IMR-90 (cell line): ENCODE results near the gene NPIPA3. TPM values are rescaled to one million over a fixed set of nuclear protein-coding genes. Genes with fewer than 3 reads are reported as not detected.
"Not testable (repeated sequence)": the region's sequence is repeated elsewhere in the genome, so short reads cannot be mapped to it uniquely, and the experiment has no call there.

Experiments
- ATAC-seq: fragments of 200-7000 bp; cut with Tn5 transposase; 2 replicates; pipeline ENCODE4 v1.9.1; 2020; ENCODE audit warnings: low read depth, mild to moderate bottlenecking, moderate library complexity
- Bru-seq: library from RNA; stranded (reverse); fragments of 400-500 nt; gene quantifications from one replicate; lab custom pipeline; 2021; lab: Mats Ljungman, UMichigan
- BruChase-seq, 2 experiments: library from RNA; stranded (reverse); fragments of 400-500 nt; gene quantifications; one replicate each; lab custom pipeline; 2021; lab: Mats Ljungman, UMichigan
- BruUV-seq: library from RNA; stranded (reverse); fragments of 400-500 nt; replicated peaks from 2 replicates; lab custom pipeline; 2021; lab: Mats Ljungman, UMichigan
- CTCF ChIA-PET: fragments of 300-600 bp; formaldehyde crosslinking; extraction: SDS; loops from one replicate; lab custom pipeline; 2021; ENCODE audit warnings: antibody characterized with exemption; lab: Yijun Ruan, JAX
- POLR2A ChIA-PET: fragments of 300-600 bp; sonication (Branson Sonifier 250); formaldehyde crosslinking; loops from one replicate; lab custom pipeline; 2022; ENCODE audit warnings: antibody characterized with exemption; ENCODE audit not compliant: unreplicated experiment; lab: Charles Lee
- DNase-seq: peaks from one replicate; pipeline ENCODE4 v3.0.0; 2013
- H2AFZ ChIP-seq: replicated peaks from 2 replicates; pipeline ENCODE3; 2013; ENCODE audit warnings: low read length, mild to moderate bottlenecking; ENCODE audit not compliant: poor library complexity
- H2AK5ac ChIP-seq: 2 replicates; pipeline ENCODE4 v1.6.1; 2013; ENCODE audit warnings: low read depth, low read length, inconsistent platforms
- H2AK9ac ChIP-seq: replicated peaks from 2 replicates; pipeline ENCODE3; 2013; ENCODE audit warnings: mild to moderate bottlenecking, low read depth, low read length, moderate library complexity; ENCODE audit not compliant: poor library complexity
- H2BK120ac ChIP-seq: 2 replicates; pipeline ENCODE4 v1.6.1; 2013; ENCODE audit warnings: low read depth, low read length, inconsistent platforms
- H2BK15ac ChIP-seq: 3 replicates; pipeline ENCODE4 v1.6.1; 2013; ENCODE audit warnings: low read depth, low read length, inconsistent platforms
- H2BK20ac ChIP-seq: 2 replicates; pipeline ENCODE4 v1.6.1; 2013; ENCODE audit warnings: low read depth, mild to moderate bottlenecking, inconsistent platforms, low read length, moderate library complexity
- H2BK5ac ChIP-seq: 2 replicates; pipeline ENCODE4 v1.6.1; 2013; ENCODE audit warnings: mild to moderate bottlenecking, low read depth, low read length, inconsistent platforms; ENCODE audit not compliant: poor library complexity, severe bottlenecking
- H3K14ac ChIP-seq: replicated peaks from 2 replicates; pipeline ENCODE4 v1.6.1; 2013; ENCODE audit warnings: low read depth, low read length, inconsistent platforms
- H3K18ac ChIP-seq: 2 replicates; pipeline ENCODE4 v1.6.1; 2013; ENCODE audit warnings: low read depth, low read length, control low read depth
- H3K23ac ChIP-seq: 2 replicates; pipeline ENCODE4 v1.6.1; 2013; ENCODE audit warnings: low read depth, low read length, inconsistent platforms
- H3K27ac ChIP-seq: 2 replicates; pipeline ENCODE4 v1.5.1; 2013; ENCODE audit warnings: mild to moderate bottlenecking, control low read depth, low read length; ENCODE audit not compliant: insufficient read depth
- H3K27me3 ChIP-seq: 2 replicates; pipeline ENCODE4 v1.6.1; 2013; ENCODE audit warnings: low read length; ENCODE audit not compliant: control insufficient read depth, insufficient read depth
- H3K36me3 ChIP-seq: 2 replicates; pipeline ENCODE4 v1.6.1; 2013; ENCODE audit warnings: low read length, mixed read lengths; ENCODE audit not compliant: control insufficient read depth, insufficient read depth
- H3K4ac ChIP-seq: 2 replicates; pipeline ENCODE4 v1.6.1; 2013; ENCODE audit warnings: low read depth, low read length, inconsistent platforms
- H3K4me1 ChIP-seq: 2 replicates; pipeline ENCODE4 v1.6.1; 2013; ENCODE audit warnings: low read length, mixed read lengths; ENCODE audit not compliant: control insufficient read depth, insufficient read depth
- H3K4me2 ChIP-seq: 2 replicates; pipeline ENCODE4 v1.6.1; 2013; ENCODE audit warnings: low read depth, mild to moderate bottlenecking, control low read depth, low read length, moderate library complexity
- H3K4me3 ChIP-seq: 2 replicates; pipeline ENCODE4 v1.5.1; 2013; ENCODE audit warnings: low read depth, mild to moderate bottlenecking, control low read depth, low read length, moderate library complexity; ENCODE audit not compliant: insufficient read depth
- H3K56ac ChIP-seq: 2 replicates; pipeline ENCODE4 v1.6.1; 2013; ENCODE audit warnings: low read length, inconsistent platforms; ENCODE audit not compliant: insufficient read depth; ENCODE audit errors: extremely low read depth
- H3K79me1 ChIP-seq, 2 experiments: 2 replicates each; pipeline ENCODE4 v1.6.1; 2013; ENCODE audit warnings: low read length in 2 of 2, inconsistent platforms in 1 of 2, low read depth in 1 of 2
- H3K9ac ChIP-seq: 2 replicates; pipeline ENCODE4 v1.6.1; 2013; ENCODE audit warnings: low read depth, low read length, control low read depth
- H3K9me1 ChIP-seq: 2 replicates; pipeline ENCODE4 v1.6.1; 2013; ENCODE audit warnings: low read length, inconsistent platforms; ENCODE audit not compliant: insufficient read depth
- H3K9me3 ChIP-seq: 2 replicates; pipeline ENCODE4 v1.6.1; 2013; ENCODE audit warnings: low read length; ENCODE audit not compliant: control insufficient read depth, insufficient read depth
- H4K20me1 ChIP-seq: 2 replicates; pipeline ENCODE4 v1.6.1; 2013; ENCODE audit warnings: low read length, inconsistent platforms; ENCODE audit not compliant: insufficient read depth
- H4K5ac ChIP-seq: 2 replicates; pipeline ENCODE4 v1.6.1; 2013; ENCODE audit warnings: mild to moderate bottlenecking, low read depth, low read length, control low read depth
- H4K8ac ChIP-seq, 2 experiments: 2 replicates each; pipeline ENCODE4 v1.6.1; 2013; ENCODE audit warnings: low read depth in 2 of 2, low read length in 2 of 2, control low read depth in 1 of 2, inconsistent platforms in 1 of 2
- H4K91ac ChIP-seq: 2 replicates; pipeline ENCODE4 v1.6.1; 2013; ENCODE audit warnings: low read depth, low read length, inconsistent platforms; ENCODE audit not compliant: insufficient read depth
- WGBS, 2 experiments: methylation state at CpG; one replicate each; pipeline versions ENCODE4 v1.1.5 to v1.1.7; 2013; ENCODE audit warnings: missing lambda C conversion rate in 2 of 2; ENCODE audit not compliant: insufficient read length in 1 of 2; ENCODE audit errors: extremely low coverage in 2 of 2; 5-methylcytosine and 5-hydroxymethylcytosine counted together
- dilution Hi-C: fragments of 300-500 bp; cut with HindIII; formaldehyde crosslinking; loops from one replicate; pipeline ENCODE4 v1.14.3; 2018; ENCODE audit warnings: low sequenced_read_pairs; ENCODE audit not compliant: unreplicated experiment
- in situ Hi-C: fragments of 300-500 bp; cut with MboI; formaldehyde crosslinking; loops from 3 replicates; pipeline ENCODE4 v1.14.3; 2019; ENCODE audit warnings: low sequenced_read_pairs, inconsistent platforms, mixed read lengths
- intact Hi-C: fragments of 100-400 bp; cut with micrococcal nuclease; formaldehyde crosslinking; loops from 2 replicates; pipeline ENCODE4 v1.10.0; 2022
- long read RNA-seq: library from polyadenylated mRNA; unstranded; transcript quantifications from one replicate; pipeline ENCODE4 v2.0.0, GENCODE V29; 2021; ENCODE audit not compliant: unreplicated experiment
- polyA plus RNA-seq, 3 experiments: library from polyadenylated mRNA; depleted of rRNA; stranded (reverse); fragments of >200 nt; gene quantifications; 2 replicates each; pipeline ENCODE4 v1.2.3, GENCODE V29; 2012; ENCODE audit warnings: low replicate concordance in 1 of 3
- total RNA-seq: library from RNA; depleted of rRNA; stranded (reverse); fragments of >200 nt; gene quantifications from 2 replicates; pipeline ENCODE4 v1.2.3, GENCODE V29; 2012; rRNA removed

The NPIPA3 gene
- not detected in 2 replicates for total RNA-seq
- not detected in 2 replicates for polyA plus RNA-seq (2012; rRNA removed)
- 0.05 TPM in 1 of 2 replicates, not detected in the other for polyA plus RNA-seq (2012; cell fraction: cytosol; rRNA removed)
- 0.13 and 0.40 TPM in 2 replicates for polyA plus RNA-seq (2012; cell fraction: nucleus; rRNA removed; ENCODE audit: low replicate concordance)
- percentile 9 among the genes with signal in this experiment for Bru-seq, nascent RNA
- percentile 16 among the genes with signal in this experiment for BruChase-seq, experiment 1, labeled RNA remaining after a 6-hour chase
- BruChase-seq, experiment 2, labeled RNA remaining after a 2-hour chase, result percentile 14 among the genes with signal in this experiment
- long read RNA-seq, result 0 reads

GRCh38 chr16:14703156-14704011 is at the start of gene NPIPA3:
TSS of gene NPIPA3 (plus strand) at chr16:14703411. CDS start at chr16:14708944, 5,533 bp downstream.
- H3K27me3 ChIP-seq, H4K91ac ChIP-seq, H2BK15ac ChIP-seq, H2BK120ac ChIP-seq, H3K56ac ChIP-seq, H4K8ac ChIP-seq, H3K4me2 ChIP-seq, H4K5ac ChIP-seq, in situ Hi-C loops, H3K27ac ChIP-seq, H4K20me1 ChIP-seq, H3K9me3 ChIP-seq, H2AK5ac ChIP-seq, H3K14ac ChIP-seq, H3K36me3 ChIP-seq, H2AK9ac ChIP-seq, DNase-seq, H3K4me3 ChIP-seq, H2BK20ac ChIP-seq, H3K4ac ChIP-seq, H3K9ac ChIP-seq, intact Hi-C loops, H3K79me1 ChIP-seq, H3K18ac ChIP-seq, POLR2A ChIA-PET, H3K4me1 ChIP-seq, CTCF ChIA-PET, H2AFZ ChIP-seq, BruUV-seq, H2BK5ac ChIP-seq, H3K9me1 ChIP-seq, dilution Hi-C loops, H3K23ac ChIP-seq: not testable (repeated sequence)
- ATAC-seq, result peak; percentile 100
- no CpG with 5 or more reads among the region's 73 CpGs for WGBS, 2 experiments
